AG08396 (cell line): Measurements from ENCODE around the gene NELL2.
"Not testable (repeated sequence)": the region's sequence is repeated elsewhere in the genome, so short reads cannot be mapped to it uniquely, and the experiment has no call there.

Source experiments
- DNase-seq: peaks from one replicate; pipeline ENCODE4 v3.0.0; 2012; ENCODE audit warnings: low spot score, mixed read lengths

The NELL2 gene

GRCh38 chr12:44847888-44848702 lies 28.0 kb downstream of the NELL2 start:
- DNase-seq, result no peak

GRCh38 chr12:44847403-44847802 lies 28.7 kb downstream of the NELL2 start:
- DNase-seq, result no peak

- DNase-seq, result no peak
These were observed 29.3 kb downstream of the NELL2 start for GRCh38 chr12:44846826-44847225.

GRCh38 chr12:44842669-44843068 lies 33.4 kb downstream of the NELL2 start:
- DNase-seq, result no peak

- DNase-seq, result no peak
These were observed 36.3 kb downstream of the NELL2 start for GRCh38 chr12:44839785-44840184.

GRCh38 chr12:44837114-44837755 lies 38.9 kb downstream of the NELL2 start:
- no peak for DNase-seq

- DNase-seq, result no peak
These were observed 40.3 kb downstream of the NELL2 start for GRCh38 chr12:44835641-44836379.

GRCh38 chr12:44834996-44835395 lies 41.1 kb downstream of the NELL2 start:
- not testable (repeated sequence) for DNase-seq

GRCh38 chr12:44833561-44833960 lies 42.6 kb downstream of the NELL2 start:
- no peak for DNase-seq

- no peak for DNase-seq
These were observed 45.5 kb downstream of the NELL2 start for GRCh38 chr12:44830566-44831055.

GRCh38 chr12:44829045-44829444 lies 47.1 kb downstream of the NELL2 start:
- no peak for DNase-seq

- DNase-seq, result no peak
These were observed 48.2 kb downstream of the NELL2 start for GRCh38 chr12:44827832-44828438.

- DNase-seq, result not testable (repeated sequence)
These were observed 54.4 kb downstream of the NELL2 start for GRCh38 chr12:44821702-44822101.

- DNase-seq, result no peak
These were observed 56.2 kb downstream of the NELL2 start for GRCh38 chr12:44819884-44820283.

GRCh38 chr12:44817687-44818086 lies 58.4 kb downstream of the NELL2 start:
- no peak for DNase-seq

- no peak for DNase-seq
These were observed 59.6 kb downstream of the NELL2 start for GRCh38 chr12:44816446-44817017.

- no peak for DNase-seq
These were observed 64.1 kb downstream of the NELL2 start for GRCh38 chr12:44812062-44812461.

GRCh38 chr12:44804068-44804467 lies 72.0 kb downstream of the NELL2 start:
- DNase-seq, result no peak

- DNase-seq, result no peak
These were observed 80.1 kb downstream of the NELL2 start for GRCh38 chr12:44795970-44796369.

- no peak for DNase-seq
These were observed 87.4 kb downstream of the NELL2 start for GRCh38 chr12:44788731-44789130.

- no peak for DNase-seq
These were observed 95.8 kb downstream of the NELL2 start for GRCh38 chr12:44780221-44780790.

GRCh38 chr12:44779766-44780165 lies 96.3 kb downstream of the NELL2 start:
- DNase-seq, result no peak
